ENCODE data around the gene SLC7A8.

- no peak for TF ChIP-seq ELK1 (IDR thresholded peaks at IDR 0.05; ENCODE audit: borderline replicate concordance, low read depth, low read length)
- no peak for TF ChIP-seq MXI1 (IDR thresholded peaks at IDR 0.05; ENCODE audit: borderline replicate concordance, low read depth, low read length)
- TF ChIP-seq CTCF (conservative IDR thresholded peaks at IDR 0.05; ENCODE audit: low read depth, low read length), result no peak
- TF ChIP-seq RAD21 (IDR thresholded peaks at IDR 0.05; ENCODE audit: low read length), result no peak
- TF ChIP-seq POLR2A (IDR thresholded peaks at IDR 0.05; ENCODE audit: low read depth, low read length), result no peak
- TF ChIP-seq BHLHE40 (IDR thresholded peaks at IDR 0.05; ENCODE audit: low read depth, low read length), result no peak
- no peak for TF ChIP-seq MAZ (IDR thresholded peaks at IDR 0.05; ENCODE audit: borderline replicate concordance, low read depth, low read length)
- no peak for TF ChIP-seq RCOR1 (IDR thresholded peaks at IDR 0.05; ENCODE audit: insufficient replicate concordance, low read length)
Observed at GRCh38 chr14:23141706-23142444, 41.6 kb downstream of the SLC7A8 start.

All from IMR-90 (cell line).